Stimulated activated effector memory CD8-positive, alpha-beta T cell treated with anti-CD3 and anti-CD28 coated beads, Interleukin-12 subunit alpha, Interleukin-12 subunit beta, amount 100 ng/mL, for 72 hours (primary cell): Measurements from ENCODE around the gene EVA1A.

Experiments used
- ATAC-seq: fragments of 150-1000 bp; cut with Tn5 transposase; 2 replicates; pipeline ENCODE4 v1.10.0; 2021
- DNase-seq, 2 donors: peaks; one replicate each; pipeline ENCODE4 v3.0.0; 2021 to 2022; ENCODE audit warnings: low spot score in 2 of 2
- H3K27ac Mint-ChIP-seq: one replicate; pipeline ENCODE4 v1.8.0; 2022; ENCODE audit warnings: mild to moderate bottlenecking, mixed read lengths
- H3K36me3 Mint-ChIP-seq: one replicate; pipeline ENCODE4 v1.8.0; 2022; ENCODE audit warnings: mild to moderate bottlenecking, mixed read lengths
- H3K4me1 Mint-ChIP-seq: one replicate; pipeline ENCODE4 v1.8.0; 2022; ENCODE audit warnings: mixed read lengths
- H3K4me3 Mint-ChIP-seq: one replicate; pipeline ENCODE4 v1.8.0; 2022; ENCODE audit warnings: mild to moderate bottlenecking, mixed read lengths
- H3K9me3 Mint-ChIP-seq: one replicate; pipeline ENCODE4 v1.8.0; 2022; ENCODE audit warnings: mixed read lengths

The EVA1A gene

DNA sequence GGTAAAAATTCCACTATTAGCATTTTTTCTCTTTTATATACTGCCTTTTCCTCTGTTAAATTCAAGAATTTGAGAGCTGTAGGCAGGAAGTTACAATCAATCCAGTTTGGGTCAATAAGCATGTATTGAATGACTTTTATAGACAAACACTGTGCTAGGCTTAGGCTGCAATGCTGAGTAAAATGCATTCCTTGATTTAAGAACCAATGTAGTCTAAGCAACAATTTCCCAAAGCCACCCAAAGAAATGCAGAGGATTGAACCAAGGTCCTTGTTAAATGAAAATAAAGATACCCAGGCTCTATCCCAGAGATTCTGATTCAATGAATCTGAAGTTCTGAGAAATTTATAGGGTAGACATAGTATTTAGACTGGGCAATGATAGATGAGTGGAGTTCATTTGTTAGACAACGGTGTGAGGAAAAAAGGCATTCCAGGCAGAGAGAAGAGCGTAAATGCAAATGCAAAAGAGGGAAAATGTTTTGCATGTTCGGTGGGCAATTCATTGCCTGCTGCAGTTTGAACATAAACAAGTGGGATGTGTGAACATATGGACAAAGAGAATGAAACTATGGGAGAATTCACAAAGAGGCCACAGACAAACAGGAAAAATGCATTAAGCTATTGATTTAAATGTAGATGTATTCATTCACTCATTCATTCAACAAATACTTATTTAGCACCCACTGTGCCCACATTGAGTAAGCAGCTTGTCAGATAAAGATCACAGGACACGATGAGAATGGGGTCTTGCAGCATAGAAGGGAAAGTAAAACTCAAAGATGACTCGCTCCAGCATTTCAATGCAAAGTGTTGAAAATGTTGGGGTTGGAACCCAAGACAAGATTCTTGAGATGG is 107.1 kb downstream of the EVA1A start:
- Mint-ChIP-seq H3K27ac (no peak overlapping the region), H3K36me3 (no peaks in the 10 kb centered on the region), H3K4me1 (no peaks in the 10 kb centered on the region), H3K4me3 (no peak overlapping the region), H3K9me3 (no peaks in the 10 kb centered on the region)
- DNase-seq (no peak), ATAC-seq (no peak)

DNA sequence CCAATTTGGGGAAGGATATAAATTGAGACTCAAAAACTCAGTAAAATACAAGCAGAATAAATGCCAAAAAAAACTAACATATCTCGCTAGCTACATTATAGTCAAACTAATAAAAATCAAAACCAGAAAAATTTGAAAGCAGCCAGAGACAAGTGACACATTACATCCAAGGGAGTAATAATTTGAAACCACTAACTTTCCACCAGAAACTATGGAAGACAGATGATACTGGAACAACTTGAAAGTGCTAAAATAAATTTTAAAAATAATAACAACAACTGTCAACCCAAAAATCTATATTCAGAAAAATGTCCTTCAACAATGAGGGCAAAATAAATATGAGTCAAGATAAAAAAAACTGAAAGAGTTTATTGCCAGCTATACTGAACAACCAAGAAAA is 110.7 kb downstream of the EVA1A start:
- H3K4me1 Mint-ChIP-seq = no peaks in the 10 kb centered on the region
- DNase-seq = no peak
- no peaks in the 10 kb centered on the region for H3K9me3 Mint-ChIP-seq

DNA sequence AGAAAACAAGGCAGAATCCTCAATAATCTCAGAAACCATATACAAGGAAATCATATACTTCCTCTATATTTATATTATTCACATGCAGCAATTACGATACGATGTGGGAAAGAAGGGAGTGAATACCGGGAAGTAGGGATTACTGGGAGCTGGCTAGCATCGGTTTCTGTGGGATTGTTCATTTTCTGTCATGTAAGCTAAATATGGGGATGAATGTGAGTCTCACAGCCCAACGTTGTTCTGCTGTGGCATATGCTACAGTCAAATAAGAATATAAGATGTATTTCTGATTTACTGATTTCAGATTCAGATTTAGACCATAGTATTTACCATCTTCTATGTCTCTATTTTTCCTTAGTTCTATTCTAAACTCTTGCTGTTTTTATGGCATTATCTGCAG is 113.6 kb downstream of the EVA1A start:
- no peaks in the 10 kb centered on the region for H3K9me3 Mint-ChIP-seq
- no peak for ATAC-seq
- H3K27ac Mint-ChIP-seq = no peak overlapping the region
- no peaks in the 10 kb centered on the region for H3K4me1 Mint-ChIP-seq
- DNase-seq = no peak
- no peak overlapping the region for H3K4me3 Mint-ChIP-seq
- H3K36me3 Mint-ChIP-seq = no peaks in the 10 kb centered on the region

More for the DNA sequence above, 110.7 kb downstream of the EVA1A start:
- ATAC-seq = no peak
- Mint-ChIP-seq H3K4me3 (no peak overlapping the region), H3K36me3 (no peaks in the 10 kb centered on the region), H3K27ac (no peak overlapping the region)
